Central memory CD4-positive, alpha-beta T cell (primary cell): ENCODE results near the gene PCBP2.

Experiments used
- DNase-seq: peaks from one replicate; pipeline ENCODE4 v3.0.0; 2022

The PCBP2 gene

GRCh38 chr12:53510181-53510812 lies 58.4 kb downstream of the PCBP2 start:
- DNase-seq, result no peak

- DNase-seq, result no peak
Observed at GRCh38 chr12:53513712-53514410, 62.0 kb downstream of the PCBP2 start.

- DNase-seq, result no peak
Observed at GRCh38 chr12:53514628-53515290, 62.9 kb downstream of the PCBP2 start.

GRCh38 chr12:53515291-53515680 lies 63.4 kb downstream of the PCBP2 start:
- DNase-seq, result no peak

GRCh38 chr12:53516758-53517455 lies 65.0 kb downstream of the PCBP2 start:
- DNase-seq, result no peak

- no peak for DNase-seq
Observed at GRCh38 chr12:53518381-53518780, 66.5 kb downstream of the PCBP2 start.

GRCh38 chr12:53523131-53523530 lies 71.2 kb downstream of the PCBP2 start:
- no peak for DNase-seq

GRCh38 chr12:53524476-53524875 lies 72.6 kb downstream of the PCBP2 start:
- DNase-seq, result no peak

GRCh38 chr12:53530061-53530460 lies 78.2 kb downstream of the PCBP2 start:
- no peak for DNase-seq
